WTC11 (cell line): ENCODE measurements around the gene CCDC57.

Experiments
- ATF2 ChIP-seq: sonication (generic); formaldehyde crosslinking; IDR thresholded peaks from 2 replicates; pipeline ENCODE4 v1.8.1; 2022; ENCODE audit warnings: low read depth, missing genetic modification reagents, borderline replicate concordance
- ATF3 ChIP-seq: sonication (generic); formaldehyde crosslinking; conservative IDR thresholded peaks from 2 replicates; pipeline ENCODE4 v1.8.1; 2022; ENCODE audit warnings: mild to moderate bottlenecking, missing genetic modification reagents
- CTCF ChIP-seq: fragments of 200-600 bp; IDR thresholded peaks from 2 replicates; pipeline ENCODE4 v1.8.0; 2022; ENCODE audit warnings: antibody characterized with exemption
- E2F4 ChIP-seq: sonication (generic); formaldehyde crosslinking; IDR thresholded peaks from 2 replicates; pipeline ENCODE4 v1.8.1; 2022; ENCODE audit warnings: low read depth, mild to moderate bottlenecking, moderate library complexity, missing genetic modification reagents, borderline replicate concordance
- E2F5 ChIP-seq: sonication (generic); formaldehyde crosslinking; IDR thresholded peaks from 2 replicates; pipeline ENCODE4 v1.8.1; 2022; ENCODE audit warnings: mild to moderate bottlenecking, moderate library complexity, missing genetic modification reagents
- FOXP1 ChIP-seq: sonication (generic); formaldehyde crosslinking; IDR thresholded peaks from 2 replicates; pipeline ENCODE4 v1.8.0; 2022; ENCODE audit warnings: missing genetic modification reagents, mild to moderate bottlenecking, moderate library complexity, borderline replicate concordance
- IRF1 ChIP-seq: sonication (generic); formaldehyde crosslinking; IDR thresholded peaks from 2 replicates; pipeline ENCODE4 v1.8.0; 2023; ENCODE audit warnings: missing genetic modification reagents
- MAX ChIP-seq: sonication (generic); formaldehyde crosslinking; IDR thresholded peaks from 2 replicates; pipeline ENCODE4 v1.8.0; 2022; ENCODE audit warnings: mild to moderate bottlenecking, missing genetic modification reagents
- NR1H2 ChIP-seq: sonication (generic); formaldehyde crosslinking; IDR thresholded peaks from 2 replicates; pipeline ENCODE4 v1.9.0; 2021; ENCODE audit warnings: mild to moderate bottlenecking, moderate library complexity, missing genetic modification reagents
- SP1 ChIP-seq: sonication (generic); formaldehyde crosslinking; conservative IDR thresholded peaks from 2 replicates; pipeline ENCODE4 v1.8.1; 2022; ENCODE audit warnings: missing genetic modification reagents
- ZNF138 ChIP-seq: sonication (generic); formaldehyde crosslinking; conservative IDR thresholded peaks from 2 replicates; pipeline ENCODE4 v1.8.1; 2022; ENCODE audit warnings: mild to moderate bottlenecking, moderate library complexity, missing genetic modification reagents
- ZNF512 ChIP-seq: sonication (generic); formaldehyde crosslinking; IDR thresholded peaks from 2 replicates; pipeline ENCODE4 v1.8.1; 2022; ENCODE audit warnings: missing genetic modification reagents, borderline replicate concordance

- TF ChIP-seq ATF3 (CRISPR knock-in tag) (no peak), E2F5 (CRISPR knock-in tag) (no peak), CTCF (no peak), ZNF512 (CRISPR knock-in tag) (no peak), MAX (CRISPR knock-in tag) (no peak), ZNF138 (CRISPR knock-in tag) (no peak), FOXP1 (no peak), E2F4 (no peak), IRF1 (CRISPR knock-in tag) (no peak), SP1 (CRISPR knock-in tag) (no peak), ATF2 (CRISPR knock-in tag) (no peak), NR1H2 (CRISPR knock-in tag) (no peak)
These were observed 88.5 kb downstream of the CCDC57 start for GRCh38 chr17:82124101-82124500.
